ENCODE measurements around the gene PDE4B.
"Not testable (repeated sequence)": the region's sequence is repeated elsewhere in the genome, so short reads cannot be mapped to it uniquely, and the experiment has no call there.

The PDE4B gene

DNA sequence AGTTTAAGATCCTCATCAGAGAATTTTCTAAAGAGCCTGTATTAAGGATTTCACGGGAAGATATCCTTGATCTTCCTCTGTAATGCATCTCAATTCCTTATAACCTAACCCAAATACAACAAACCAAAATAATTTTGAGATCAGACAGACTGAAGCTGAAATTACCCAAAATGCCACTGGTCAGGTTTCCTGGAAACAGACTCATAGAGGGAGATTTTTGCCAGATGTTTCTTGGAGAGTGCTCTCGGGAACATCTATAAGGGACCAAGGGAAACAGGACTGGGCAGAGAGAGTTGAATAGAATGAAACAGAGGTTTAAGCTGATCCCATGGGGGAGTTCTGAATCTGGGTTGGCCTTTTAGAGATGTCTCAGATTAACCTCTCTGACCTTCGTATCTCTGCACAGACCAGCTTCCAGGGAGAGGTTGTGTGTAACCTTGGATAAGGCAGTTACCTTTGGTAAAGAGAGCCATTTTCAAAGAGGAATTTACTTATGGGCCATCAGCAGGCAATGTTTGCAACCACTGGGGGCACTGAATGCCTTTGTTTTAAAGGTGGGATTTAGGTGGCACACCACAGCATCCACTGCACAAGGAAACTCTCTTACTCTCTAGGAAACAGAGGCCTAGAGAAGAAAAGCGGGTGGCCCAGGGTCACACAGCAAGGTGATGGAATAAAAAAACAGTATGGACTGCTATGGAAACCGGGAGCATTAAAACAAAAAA, 610.5 kb downstream of the PDE4B start:
- DNase-seq, result no peak

DNA sequence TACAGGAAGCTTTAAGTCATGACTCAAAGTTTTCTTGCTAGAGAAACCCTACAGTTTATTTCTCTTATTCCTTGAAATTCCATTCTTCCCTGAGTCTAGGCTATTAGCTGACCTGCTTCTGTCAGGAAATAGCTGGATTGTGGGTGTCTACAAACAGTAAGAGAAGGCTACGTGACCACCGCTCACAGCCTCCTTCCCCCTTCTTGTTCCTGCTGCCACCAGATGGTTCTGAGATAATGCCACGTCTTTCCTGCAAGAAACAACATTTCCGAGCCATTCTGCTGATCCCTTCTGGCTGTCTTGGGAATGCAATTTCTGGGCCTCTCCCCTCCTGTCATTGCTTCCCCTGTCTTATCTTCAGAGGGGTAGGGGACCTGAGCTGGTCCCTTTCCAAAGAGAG, 612.4 kb downstream of the PDE4B start:
- DNase-seq, result no peak

DNA sequence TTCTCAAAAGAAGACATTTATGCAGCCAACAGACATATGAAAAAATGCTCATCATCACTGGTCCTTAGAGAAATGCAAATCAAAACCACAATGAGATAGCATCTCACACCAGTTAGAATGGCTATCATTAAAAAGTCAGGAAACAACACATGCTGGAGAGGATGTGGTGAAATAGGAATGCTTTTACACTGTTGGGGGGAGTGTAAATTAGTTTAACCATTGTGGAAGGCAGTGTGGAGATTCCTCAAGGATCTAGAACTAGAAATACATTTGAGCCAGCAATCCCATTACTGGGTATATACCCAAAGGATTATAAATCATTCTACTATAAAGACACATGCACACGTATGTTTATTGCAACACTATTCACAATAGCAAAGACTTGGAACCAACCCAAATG, 618.8 kb downstream of the PDE4B start:
- DNase-seq, result not testable (repeated sequence)

DNA sequence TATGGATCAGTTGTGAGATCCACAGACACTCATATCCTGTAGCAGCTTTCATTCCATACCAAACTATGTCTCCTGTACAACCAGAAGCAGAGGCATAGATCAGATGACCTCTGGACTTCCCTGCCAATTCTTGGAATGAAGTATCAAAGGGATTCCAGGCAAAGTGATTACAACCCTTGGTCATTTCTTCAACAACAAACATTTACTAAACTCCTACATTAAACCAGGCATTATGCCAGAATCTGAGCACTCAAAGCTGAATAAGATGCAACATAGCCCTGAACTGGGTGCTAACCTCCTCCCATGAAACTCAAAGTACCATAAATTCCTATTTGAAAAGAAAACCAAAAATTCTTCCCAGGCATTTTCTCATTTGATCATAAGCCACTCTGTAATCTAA, 620.0 kb downstream of the PDE4B start:
- no peak for DNase-seq

DNA sequence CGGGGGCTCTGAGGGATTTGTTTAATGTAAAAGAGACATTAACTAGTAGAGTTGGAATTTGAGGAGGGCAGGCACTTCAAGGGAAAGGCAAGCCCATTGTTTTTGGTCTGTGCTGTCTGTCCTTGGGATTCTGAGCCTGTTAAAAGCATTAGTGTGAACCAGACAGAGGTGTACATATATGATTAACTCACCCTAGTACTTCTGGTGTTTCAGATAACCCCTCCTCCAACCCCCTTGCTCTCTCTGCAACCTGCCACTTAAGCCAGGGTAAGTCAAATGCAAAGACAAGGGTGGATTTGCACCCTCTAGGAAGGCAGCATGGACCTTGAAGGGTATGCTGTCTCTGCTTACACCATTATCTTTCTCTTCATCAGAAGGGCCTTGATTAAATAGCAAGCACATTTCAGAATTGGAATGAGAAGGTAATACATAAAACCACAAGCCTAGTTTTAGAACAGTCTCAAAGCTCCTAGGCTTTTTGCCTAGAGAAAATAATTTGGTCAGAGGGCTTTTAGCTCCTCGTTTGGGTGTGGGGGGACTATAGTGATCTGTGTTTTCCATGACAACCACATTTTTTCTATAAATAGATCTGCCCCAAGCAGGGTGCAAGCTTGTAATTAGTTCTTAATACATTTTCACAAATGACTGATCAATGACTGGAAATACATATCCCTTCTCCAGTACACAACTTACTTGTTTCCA, 620.6 kb downstream of the PDE4B start:
- no peak for DNase-seq

DNA sequence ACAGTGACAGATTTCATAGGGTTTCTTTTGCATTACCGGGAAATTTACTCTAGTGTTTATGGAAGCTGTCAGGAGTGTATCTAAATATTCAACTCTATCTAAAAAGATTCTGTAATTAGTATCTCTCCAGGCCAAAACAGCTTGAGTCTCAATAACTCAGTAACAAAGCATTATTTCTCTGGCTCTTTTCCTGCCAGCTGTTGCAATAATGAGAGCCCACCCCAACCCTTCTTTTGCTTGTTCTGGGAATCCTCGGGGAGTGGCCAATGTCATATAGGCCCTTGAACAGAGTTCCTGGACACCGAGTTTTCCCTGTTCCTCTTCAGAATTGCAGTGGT, 621.1 kb downstream of the PDE4B start:
- no peak for DNase-seq

DNA sequence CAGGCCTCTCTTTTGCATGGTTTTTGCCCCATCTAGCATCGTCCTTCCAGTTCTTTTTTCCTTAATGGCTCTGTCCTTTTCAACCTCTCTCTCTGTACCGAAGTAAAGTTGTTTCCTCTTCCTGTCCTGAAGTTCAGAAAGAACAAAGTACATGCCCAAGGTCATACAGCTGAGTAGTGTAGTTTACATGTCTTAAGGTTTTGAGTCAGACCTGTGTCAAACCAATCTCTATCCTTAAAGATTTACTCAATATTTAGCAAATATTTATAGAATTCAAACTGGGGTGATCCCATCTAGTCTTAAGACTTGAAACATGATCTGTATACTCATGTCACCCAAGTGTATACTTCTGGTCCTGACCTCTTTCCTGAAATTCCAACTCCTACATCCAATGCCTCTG, 622.6 kb downstream of the PDE4B start:
- DNase-seq, result no peak

DNA sequence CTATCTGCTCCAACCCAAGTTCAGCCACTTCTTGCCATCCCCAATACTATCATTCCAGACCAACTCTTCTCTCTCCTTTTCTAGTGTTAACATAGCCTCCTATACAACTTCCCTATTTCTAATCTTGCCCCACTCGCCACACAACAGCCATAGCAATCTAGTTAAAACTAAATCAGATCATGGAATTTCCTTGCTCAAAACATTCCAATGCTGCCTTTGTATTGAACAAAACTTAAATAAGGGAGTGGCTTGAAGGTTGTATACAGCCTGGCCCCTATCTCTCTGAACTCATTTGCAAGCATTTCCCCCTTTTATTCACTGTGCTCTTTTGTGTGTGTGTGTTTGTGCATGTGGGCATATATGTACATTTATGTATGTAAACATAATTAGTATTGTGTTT, 623.2 kb downstream of the PDE4B start:
- no peak for DNase-seq

DNA sequence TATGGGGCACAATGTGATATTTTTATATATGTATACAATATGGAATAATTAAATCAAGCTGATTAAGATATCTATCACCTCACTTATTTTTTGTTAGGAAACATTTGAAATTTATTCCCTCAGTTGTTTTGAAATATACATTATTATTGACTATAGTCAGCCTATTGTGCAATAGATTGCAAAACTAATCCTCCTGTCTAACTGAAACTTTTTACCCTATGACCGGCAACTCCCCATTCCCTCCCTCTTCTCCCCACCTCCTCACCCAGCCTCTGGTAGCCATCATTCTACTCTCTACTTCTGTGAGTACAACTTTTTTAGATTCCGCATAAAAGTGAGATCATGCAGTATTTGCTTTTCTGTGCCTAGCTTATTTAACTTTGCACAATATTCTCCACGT, 623.6 kb downstream of the PDE4B start:
- DNase-seq, result no peak

DNA sequence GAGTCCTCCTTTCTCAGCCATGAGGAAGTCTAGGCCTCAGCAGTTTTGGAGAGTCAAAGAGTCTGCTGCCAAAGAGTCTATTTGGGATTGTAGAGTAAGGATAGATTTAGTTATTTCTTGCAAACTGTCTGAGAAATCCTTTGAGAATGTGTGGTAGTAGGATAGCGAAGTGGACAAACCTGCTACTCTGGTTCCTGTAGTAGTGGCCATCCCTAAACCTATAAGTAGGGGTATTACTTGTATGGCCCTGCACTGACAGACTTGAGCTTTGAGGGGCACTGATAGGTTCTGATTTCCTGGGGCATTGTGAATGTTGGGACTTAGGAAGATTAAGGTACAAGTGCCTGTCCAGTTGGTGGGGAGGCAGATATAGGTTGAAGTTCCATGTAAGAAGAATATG, 625.3 kb downstream of the PDE4B start:
- DNase-seq, result no peak

DNA sequence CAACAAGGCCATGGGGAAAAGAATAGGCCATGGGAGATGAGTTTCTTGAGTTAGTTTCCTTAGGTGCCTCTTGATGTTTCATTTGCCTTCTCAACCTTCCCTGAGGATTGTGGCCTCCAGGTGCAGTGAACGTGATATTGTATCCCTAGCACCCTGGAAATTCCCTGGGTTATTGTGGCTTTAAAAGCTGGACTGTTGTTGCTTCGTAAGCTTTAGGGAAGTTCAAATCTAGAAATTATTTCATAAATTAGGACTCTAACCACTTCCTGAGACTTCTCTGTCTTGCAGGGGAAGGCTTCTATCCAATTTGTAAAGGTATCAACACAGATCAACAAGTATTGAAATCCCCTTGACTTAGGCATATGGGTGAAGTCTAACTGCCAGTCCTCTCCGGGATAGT, 627.5 kb downstream of the PDE4B start:
- not testable (repeated sequence) for DNase-seq

DNA sequence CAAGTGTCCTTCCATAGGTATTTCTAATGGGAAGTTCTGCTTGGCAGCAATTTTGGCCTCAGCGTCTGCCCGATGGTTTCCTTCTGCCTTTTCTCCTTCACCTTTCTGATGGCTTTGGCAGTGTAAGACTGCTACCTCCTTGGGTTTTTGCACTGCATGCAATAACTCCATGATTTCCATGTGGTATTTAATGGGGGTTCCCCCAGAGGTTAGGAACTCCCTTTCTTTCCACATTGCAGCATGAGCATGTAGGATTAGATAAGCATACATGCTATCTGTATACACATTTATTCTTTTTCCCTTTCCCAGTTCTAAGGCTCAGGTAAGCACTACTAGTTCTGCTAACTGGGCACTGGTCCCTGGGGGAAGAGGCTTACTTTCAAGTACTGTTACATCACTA, 628.2 kb downstream of the PDE4B start:
- not testable (repeated sequence) for DNase-seq

DNA sequence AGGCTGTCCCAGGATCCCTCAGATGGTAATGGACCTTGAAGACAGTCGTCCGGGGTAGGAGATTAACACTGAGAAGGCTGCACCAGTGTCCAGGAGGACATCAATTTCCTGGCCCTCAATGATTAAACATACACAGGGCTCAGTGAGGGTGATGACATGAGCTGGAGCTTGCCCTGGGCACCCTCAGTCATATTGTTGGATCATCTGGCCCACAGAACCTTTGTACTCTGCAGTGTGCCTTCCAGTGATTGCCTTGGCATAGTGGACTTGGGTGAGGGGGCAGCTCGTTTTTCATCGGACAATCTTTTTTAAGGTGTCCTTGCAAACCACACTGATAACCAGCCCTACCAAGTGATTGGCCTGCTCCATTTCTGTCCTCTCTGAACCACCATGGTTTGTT, 630.1 kb downstream of the PDE4B start:
- DNase-seq, result no peak
